Measurements from ENCODE around the gene URGCP.
"Not testable (repeated sequence)": the region's sequence is repeated elsewhere in the genome, so short reads cannot be mapped to it uniquely, and the experiment has no call there.

Gene URGCP

DNA sequence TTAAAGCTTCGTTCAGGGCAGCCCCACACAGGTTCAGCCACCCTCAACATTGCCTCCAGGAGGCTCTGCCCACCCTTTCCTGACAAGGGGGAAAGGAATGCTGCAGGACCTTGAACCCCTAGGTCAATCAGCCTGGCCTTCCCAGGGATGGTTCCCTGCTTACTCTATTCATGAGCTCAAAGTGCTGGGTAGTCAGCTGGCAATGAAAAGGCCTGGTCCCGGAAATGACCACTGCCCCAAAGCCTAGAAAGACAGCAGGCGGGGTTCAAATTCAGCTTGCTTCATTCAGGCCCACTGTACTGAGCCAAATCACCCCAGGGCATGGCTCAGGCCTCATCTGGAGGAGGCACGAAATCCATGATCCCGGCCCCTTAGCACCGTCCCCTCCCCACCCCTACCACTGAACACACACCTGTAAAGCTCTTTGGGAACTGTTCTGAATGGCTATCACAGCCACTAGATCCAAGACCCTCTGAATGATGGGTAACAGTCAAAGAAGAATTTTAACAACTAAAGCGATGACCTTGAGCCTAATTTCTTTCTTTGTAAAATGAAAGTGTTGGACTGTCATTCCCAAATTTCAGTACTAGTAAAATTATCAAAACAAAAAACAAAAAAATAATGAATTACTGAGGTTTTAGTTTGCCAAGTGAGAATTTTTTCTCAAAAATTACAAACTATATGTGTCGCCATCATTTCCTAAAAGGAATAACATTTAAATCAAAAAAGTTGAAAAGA, 1.0 kb downstream of the URGCP start:
- DNase-seq (ENCODE audit: low read depth) = no peak
- no peak for TF ChIP-seq POLR2A (IDR thresholded peaks at IDR 0.05; ENCODE audit: extremely low read depth, insufficient read length)
- no peak for TF ChIP-seq MYC (IDR thresholded peaks at IDR 0.05; ENCODE audit: low read depth, low read length)
- TF ChIP-seq, protein P1, sequence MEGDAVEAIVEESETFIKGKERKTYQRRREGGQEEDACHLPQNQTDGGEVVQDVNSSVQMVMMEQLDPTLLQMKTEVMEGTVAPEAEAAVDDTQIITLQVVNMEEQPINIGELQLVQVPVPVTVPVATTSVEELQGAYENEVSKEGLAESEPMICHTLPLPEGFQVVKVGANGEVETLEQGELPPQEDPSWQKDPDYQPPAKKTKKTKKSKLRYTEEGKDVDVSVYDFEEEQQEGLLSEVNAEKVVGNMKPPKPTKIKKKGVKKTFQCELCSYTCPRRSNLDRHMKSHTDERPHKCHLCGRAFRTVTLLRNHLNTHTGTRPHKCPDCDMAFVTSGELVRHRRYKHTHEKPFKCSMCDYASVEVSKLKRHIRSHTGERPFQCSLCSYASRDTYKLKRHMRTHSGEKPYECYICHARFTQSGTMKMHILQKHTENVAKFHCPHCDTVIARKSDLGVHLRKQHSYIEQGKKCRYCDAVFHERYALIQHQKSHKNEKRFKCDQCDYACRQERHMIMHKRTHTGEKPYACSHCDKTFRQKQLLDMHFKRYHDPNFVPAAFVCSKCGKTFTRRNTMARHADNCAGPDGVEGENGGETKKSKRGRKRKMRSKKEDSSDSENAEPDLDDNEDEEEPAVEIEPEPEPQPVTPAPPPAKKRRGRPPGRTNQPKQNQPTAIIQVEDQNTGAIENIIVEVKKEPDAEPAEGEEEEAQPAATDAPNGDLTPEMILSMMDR (IDR thresholded peaks at IDR 0.05; ENCODE audit: low read depth, low read length) = no peak
- TF ChIP-seq, protein P2, sequence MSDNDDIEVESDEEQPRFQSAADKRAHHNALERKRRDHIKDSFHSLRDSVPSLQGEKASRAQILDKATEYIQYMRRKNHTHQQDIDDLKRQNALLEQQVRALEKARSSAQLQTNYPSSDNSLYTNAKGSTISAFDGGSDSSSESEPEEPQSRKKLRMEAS (IDR thresholded peaks at IDR 0.05; ENCODE audit: low read depth, low read length) = no peak
- peak overlapping the region; percentile 53 for H3K4me3 ChIP-seq (ENCODE audit: low read depth, low read length)

DNA sequence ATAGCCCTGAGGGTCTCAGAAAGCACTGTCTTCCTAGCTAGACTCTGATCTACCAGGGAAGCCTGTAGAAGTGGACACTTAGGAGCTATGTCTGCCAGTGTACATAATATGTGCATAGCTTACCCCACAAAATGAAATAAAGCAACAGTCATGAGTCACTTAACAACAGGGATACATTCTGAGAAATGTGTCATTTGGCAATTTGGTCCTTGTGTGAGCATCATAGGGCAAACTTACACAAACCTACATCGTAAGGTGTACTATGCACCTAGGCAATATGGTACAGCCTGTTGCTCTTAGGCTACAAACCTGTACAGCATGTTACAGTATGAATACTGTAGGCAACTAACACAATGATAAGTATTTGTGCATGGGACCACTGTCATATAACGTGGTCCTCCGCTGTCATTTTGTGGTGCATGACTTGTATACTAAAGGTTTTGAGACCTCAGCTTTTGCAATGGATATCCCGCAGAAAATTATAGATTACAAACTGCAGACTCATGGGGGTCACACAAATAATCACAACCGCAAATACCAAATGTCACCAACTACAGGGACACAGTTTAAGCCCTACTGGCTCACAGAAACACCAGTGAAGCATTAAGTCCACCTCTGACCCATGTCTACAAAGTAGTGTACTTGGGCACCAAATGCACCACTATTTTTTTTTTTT, 1.7 kb downstream of the URGCP start:
- no peak for DNase-seq (ENCODE audit: low read depth)
- no peak overlapping the region for H3K4me3 ChIP-seq (ENCODE audit: low read depth, low read length)
- TF ChIP-seq POLR2A (IDR thresholded peaks at IDR 0.05; ENCODE audit: extremely low read depth, insufficient read length) = no peak
- TF ChIP-seq, protein P2 (IDR thresholded peaks at IDR 0.05; ENCODE audit: low read depth, low read length) = no peak
- TF ChIP-seq MYC (IDR thresholded peaks at IDR 0.05; ENCODE audit: low read depth, low read length) = no peak
- TF ChIP-seq, protein P1 (IDR thresholded peaks at IDR 0.05; ENCODE audit: low read depth, low read length) = no peak

DNA sequence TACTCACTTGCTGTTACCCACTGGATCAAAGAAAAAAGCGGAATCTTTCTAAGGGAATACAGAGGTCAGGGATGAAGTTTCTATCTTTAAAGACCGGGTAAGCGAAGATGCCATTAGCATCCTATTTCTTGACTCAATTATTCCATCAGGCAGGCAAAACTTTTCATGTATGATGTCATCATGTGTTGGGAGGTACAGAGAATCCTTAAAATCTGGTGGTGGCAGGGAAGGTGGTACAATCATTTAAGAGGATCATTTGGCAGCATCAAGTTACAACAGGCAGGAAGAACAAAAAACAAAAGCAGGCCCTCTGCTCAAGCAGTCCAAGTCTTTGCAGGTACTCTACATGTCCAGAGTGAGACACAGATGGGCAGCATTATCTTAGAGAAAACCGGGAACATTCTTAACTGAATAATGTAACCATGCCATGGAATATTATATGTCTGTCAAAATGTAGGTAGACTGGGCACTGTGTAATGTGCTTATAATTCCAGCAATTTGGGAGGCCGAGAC, 3.8 kb downstream of the URGCP start:
- no peak for DNase-seq (ENCODE audit: low read depth)
- TF ChIP-seq POLR2A (IDR thresholded peaks at IDR 0.05; ENCODE audit: extremely low read depth, insufficient read length) = no peak
- TF ChIP-seq, protein P1 (IDR thresholded peaks at IDR 0.05; ENCODE audit: low read depth, low read length) = no peak
- TF ChIP-seq, protein P2 (IDR thresholded peaks at IDR 0.05; ENCODE audit: low read depth, low read length) = no peak
- TF ChIP-seq MYC (IDR thresholded peaks at IDR 0.05; ENCODE audit: low read depth, low read length) = no peak
- H3K4me3 ChIP-seq (ENCODE audit: low read depth, low read length) = no peak overlapping the region

DNA sequence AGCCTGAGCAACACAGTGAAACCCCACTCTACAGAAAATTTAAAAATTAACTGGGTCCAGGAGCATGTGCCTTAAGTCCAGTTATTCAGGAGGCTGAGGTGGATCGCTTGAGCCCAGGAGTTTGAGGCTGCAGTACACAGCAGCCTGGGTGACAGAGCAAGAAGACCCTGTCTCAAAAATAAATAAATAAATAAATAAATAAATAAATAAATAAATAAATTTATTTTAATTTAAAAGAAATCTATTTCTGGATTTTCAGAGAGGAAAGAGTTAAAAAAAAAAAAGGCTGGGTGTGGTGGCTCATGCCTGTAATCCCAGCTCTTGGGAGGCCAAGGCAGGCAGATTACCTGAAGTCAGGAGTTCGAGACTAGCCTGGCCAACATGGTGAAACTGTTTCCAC, 7.8 kb downstream of the URGCP start:
- not testable (repeated sequence) for H3K4me3 ChIP-seq (ENCODE audit: low read depth, low read length); DNase-seq (ENCODE audit: low read depth)

DNA sequence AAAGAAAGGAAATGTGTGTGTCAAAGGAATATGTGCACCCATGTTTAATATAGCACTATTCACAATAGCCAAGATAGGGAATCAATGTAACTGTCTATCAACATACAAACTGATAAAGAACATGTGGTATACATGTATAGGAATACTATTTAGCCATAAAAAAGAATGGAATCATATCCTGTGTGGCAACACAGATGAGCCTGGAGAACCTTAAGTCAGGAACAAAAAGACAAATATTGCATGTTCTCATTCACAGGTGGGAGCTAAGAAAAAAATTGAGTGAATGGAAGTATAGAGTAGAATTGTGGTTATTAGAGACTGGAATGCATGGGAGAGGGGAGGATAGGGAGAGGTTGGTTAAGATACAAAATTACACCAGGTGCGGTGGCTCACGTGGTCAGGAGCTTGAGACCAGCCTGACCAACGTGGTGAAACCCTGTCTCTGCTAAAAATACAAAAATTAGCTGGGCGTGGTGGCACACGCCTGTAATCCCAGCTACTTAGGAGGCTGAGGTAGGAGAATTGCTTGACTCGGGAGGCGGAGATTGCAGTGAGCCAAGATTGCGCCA, 10.5 kb downstream of the URGCP start:
- no peak overlapping the region for H3K4me3 ChIP-seq (ENCODE audit: low read depth, low read length)
- TF ChIP-seq, protein P2 (IDR thresholded peaks at IDR 0.05; ENCODE audit: low read depth, low read length) = no peak
- TF ChIP-seq POLR2A (IDR thresholded peaks at IDR 0.05; ENCODE audit: extremely low read depth, insufficient read length) = no peak
- TF ChIP-seq, protein P1 (IDR thresholded peaks at IDR 0.05; ENCODE audit: low read depth, low read length) = no peak
- no peak for TF ChIP-seq MYC (IDR thresholded peaks at IDR 0.05; ENCODE audit: low read depth, low read length)
- no peak for DNase-seq (ENCODE audit: low read depth)

All from NB4 (cell line).